ENCODE data around the gene E2F7. TPM values are rescaled to one million over a fixed set of nuclear protein-coding genes. Genes with fewer than 3 reads are reported as not detected.

E2F7 gene
- total and polyA plus RNA-seq, 2 experiments from 2014 or later = 31.8 to 40.3 TPM

DNA sequence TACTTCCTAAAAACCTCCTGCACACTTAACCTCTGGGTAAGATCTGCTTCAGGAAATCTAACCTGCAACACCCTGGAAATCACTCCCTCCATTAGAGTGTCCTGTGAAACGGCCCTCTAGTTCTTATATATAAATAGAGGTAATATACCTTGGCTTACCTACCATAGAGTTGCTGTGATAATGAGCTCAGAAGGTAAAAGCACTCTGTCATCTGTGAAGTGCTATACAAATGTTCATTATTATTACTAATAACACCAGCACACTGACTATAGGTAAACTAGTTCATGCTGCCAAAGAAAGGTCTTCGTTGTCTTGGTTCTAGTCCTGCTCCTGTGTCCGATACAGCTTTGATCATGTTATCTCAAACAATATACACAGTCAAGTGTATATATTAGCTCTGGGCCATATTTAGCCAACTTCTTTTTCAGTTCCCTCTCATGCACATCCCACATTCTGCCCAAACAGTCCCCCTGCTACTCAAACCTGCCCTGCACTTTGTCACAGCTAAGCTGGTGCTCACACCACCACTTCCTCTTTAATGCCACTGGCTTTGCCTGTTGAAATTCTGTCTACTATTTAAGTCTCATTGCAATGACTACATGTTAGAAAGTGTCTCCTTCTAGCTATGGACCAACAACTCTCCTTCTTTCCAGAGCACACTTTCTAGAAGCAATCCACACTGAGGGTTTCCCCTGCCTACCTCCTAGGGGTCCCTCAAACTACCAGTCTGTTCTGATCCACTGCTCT, 5.1 kb downstream of the E2F7 start (continued):
- TF ChIP-seq, protein P1, sequence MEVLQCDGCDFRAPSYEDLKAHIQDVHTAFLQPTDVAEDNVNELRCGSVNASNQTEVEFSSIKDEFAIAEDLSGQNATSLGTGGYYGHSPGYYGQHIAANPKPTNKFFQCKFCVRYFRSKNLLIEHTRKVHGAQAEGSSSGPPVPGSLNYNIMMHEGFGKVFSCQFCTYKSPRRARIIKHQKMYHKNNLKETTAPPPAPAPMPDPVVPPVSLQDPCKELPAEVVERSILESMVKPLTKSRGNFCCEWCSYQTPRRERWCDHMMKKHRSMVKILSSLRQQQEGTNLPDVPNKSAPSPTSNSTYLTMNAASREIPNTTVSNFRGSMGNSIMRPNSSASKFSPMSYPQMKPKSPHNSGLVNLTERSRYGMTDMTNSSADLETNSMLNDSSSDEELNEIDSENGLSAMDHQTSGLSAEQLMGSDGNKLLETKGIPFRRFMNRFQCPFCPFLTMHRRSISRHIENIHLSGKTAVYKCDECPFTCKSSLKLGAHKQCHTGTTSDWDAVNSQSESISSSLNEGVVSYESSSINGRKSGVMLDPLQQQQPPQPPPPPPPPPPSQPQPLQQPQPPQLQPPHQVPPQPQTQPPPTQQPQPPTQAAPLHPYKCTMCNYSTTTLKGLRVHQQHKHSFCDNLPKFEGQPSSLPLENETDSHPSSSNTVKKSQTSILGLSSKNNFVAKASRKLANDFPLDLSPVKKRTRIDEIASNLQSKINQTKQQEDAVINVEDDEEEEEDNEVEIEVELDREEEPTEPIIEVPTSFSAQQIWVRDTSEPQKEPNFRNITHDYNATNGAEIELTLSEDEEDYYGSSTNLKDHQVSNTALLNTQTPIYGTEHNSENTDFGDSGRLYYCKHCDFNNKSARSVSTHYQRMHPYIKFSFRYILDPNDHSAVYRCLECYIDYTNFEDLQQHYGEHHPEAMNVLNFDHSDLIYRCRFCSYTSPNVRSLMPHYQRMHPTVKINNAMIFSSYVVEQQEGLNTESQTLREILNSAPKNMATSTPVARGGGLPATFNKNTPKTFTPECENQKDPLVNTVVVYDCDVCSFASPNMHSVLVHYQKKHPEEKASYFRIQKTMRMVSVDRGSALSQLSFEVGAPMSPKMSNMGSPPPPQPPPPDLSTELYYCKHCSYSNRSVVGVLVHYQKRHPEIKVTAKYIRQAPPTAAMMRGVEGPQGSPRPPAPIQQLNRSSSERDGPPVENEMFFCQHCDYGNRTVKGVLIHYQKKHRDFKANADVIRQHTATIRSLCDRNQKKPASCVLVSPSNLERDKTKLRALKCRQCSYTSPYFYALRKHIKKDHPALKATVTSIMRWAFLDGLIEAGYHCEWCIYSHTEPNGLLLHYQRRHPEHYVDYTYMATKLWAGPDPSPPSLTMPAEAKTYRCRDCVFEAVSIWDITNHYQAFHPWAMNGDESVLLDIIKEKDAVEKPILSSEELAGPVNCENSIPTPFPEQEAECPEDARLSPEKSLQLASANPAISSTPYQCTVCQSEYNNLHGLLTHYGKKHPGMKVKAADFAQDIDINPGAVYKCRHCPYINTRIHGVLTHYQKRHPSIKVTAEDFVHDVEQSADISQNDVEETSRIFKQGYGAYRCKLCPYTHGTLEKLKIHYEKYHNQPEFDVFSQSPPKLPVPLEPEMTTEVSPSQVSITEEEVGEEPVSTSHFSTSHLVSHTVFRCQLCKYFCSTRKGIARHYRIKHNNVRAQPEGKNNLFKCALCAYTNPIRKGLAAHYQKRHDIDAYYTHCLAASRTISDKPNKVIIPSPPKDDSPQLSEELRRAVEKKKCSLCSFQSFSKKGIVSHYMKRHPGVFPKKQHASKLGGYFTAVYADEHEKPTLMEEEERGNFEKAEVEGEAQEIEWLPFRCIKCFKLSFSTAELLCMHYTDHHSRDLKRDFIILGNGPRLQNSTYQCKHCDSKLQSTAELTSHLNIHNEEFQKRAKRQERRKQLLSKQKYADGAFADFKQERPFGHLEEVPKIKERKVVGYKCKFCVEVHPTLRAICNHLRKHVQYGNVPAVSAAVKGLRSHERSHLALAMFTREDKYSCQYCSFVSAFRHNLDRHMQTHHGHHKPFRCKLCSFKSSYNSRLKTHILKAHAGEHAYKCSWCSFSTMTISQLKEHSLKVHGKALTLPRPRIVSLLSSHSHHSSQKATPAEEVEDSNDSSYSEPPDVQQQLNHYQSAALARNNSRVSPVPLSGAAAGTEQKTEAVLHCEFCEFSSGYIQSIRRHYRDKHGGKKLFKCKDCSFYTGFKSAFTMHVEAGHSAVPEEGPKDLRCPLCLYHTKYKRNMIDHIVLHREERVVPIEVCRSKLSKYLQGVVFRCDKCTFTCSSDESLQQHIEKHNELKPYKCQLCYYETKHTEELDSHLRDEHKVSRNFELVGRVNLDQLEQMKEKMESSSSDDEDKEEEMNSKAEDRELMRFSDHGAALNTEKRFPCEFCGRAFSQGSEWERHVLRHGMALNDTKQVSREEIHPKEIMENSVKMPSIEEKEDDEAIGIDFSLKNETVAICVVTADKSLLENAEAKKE (CRISPR knock-in tag; IDR thresholded peaks at IDR 0.05) = no peak
- TF ChIP-seq POLR2AphosphoS5 (IDR thresholded peaks at IDR 0.05; ENCODE audit: low read depth) (no peak), CREB1 (CRISPR knock-in tag; IDR thresholded peaks at IDR 0.05; ENCODE audit: low read depth) (no peak)

DNA sequence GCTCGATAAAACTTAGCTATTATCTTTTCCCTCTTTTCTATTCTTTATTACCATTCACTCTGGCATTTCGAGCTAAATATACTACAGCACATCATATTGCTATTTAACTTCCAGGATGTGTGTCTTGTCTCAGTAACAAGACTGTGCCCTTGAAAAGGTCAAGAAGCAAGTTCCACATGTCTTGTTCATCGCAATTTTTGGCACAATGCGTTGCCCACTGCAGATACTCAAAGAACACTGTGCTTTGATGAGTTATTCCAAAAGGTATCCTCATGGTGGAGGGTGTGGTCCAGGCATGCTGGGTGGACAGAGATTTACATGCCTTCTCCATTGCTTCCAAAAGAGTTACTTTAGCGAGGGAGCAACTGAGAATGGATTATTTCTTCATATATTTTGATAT, 6.6 kb downstream of the E2F7 start:
- no peak for TF ChIP-seq ZNF114 (CRISPR knock-in tag; IDR thresholded peaks at IDR 0.05)
- TF ChIP-seq, protein P2, sequence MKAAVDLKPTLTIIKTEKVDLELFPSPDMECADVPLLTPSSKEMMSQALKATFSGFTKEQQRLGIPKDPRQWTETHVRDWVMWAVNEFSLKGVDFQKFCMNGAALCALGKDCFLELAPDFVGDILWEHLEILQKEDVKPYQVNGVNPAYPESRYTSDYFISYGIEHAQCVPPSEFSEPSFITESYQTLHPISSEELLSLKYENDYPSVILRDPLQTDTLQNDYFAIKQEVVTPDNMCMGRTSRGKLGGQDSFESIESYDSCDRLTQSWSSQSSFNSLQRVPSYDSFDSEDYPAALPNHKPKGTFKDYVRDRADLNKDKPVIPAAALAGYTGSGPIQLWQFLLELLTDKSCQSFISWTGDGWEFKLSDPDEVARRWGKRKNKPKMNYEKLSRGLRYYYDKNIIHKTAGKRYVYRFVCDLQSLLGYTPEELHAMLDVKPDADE (IDR thresholded peaks at IDR 0.05) = no peak
- TF ChIP-seq EZH2phosphoT487 (IDR thresholded peaks at IDR 0.05; ENCODE audit: unreplicated experiment) = no peak
- TF ChIP-seq EZH2 (IDR thresholded peaks at IDR 0.05; ENCODE audit: low read depth, unreplicated experiment) = no peak
- TF ChIP-seq, protein P3, sequence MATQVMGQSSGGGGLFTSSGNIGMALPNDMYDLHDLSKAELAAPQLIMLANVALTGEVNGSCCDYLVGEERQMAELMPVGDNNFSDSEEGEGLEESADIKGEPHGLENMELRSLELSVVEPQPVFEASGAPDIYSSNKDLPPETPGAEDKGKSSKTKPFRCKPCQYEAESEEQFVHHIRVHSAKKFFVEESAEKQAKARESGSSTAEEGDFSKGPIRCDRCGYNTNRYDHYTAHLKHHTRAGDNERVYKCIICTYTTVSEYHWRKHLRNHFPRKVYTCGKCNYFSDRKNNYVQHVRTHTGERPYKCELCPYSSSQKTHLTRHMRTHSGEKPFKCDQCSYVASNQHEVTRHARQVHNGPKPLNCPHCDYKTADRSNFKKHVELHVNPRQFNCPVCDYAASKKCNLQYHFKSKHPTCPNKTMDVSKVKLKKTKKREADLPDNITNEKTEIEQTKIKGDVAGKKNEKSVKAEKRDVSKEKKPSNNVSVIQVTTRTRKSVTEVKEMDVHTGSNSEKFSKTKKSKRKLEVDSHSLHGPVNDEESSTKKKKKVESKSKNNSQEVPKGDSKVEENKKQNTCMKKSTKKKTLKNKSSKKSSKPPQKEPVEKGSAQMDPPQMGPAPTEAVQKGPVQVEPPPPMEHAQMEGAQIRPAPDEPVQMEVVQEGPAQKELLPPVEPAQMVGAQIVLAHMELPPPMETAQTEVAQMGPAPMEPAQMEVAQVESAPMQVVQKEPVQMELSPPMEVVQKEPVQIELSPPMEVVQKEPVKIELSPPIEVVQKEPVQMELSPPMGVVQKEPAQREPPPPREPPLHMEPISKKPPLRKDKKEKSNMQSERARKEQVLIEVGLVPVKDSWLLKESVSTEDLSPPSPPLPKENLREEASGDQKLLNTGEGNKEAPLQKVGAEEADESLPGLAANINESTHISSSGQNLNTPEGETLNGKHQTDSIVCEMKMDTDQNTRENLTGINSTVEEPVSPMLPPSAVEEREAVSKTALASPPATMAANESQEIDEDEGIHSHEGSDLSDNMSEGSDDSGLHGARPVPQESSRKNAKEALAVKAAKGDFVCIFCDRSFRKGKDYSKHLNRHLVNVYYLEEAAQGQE (IDR thresholded peaks at IDR 0.05; ENCODE audit: unreplicated experiment) = no peak
- no peak for ATAC-seq
- no peak overlapping the region for H3K4me3 ChIP-seq

More for the DNA sequence above, 6.6 kb downstream of the E2F7 start:
- no peaks in the 10 kb centered on the region for H3K9me2 ChIP-seq (ENCODE audit: insufficient read depth)
- H3K4me2 ChIP-seq = no peak overlapping the region
- peaks cover 9% of the 10 kb centered on the region; the same call in 1 of the 2 replicates for H3K36me3 ChIP-seq (ENCODE audit: insufficient read depth)
- H3K27ac ChIP-seq (ENCODE audit: low read depth) = no peak overlapping the region
- Mint-ChIP-seq H3K27me3 (ENCODE audit: insufficient read depth, low read depth, poor library complexity) (no peaks in the 10 kb centered on the region), H3K36me3 (ENCODE audit: low read depth) (peaks cover 76% of the 10 kb centered on the region), H3K9me3 (no peaks in the 10 kb centered on the region), H3K27ac (no peak overlapping the region), H3K4me3 (no peak overlapping the region), H3K4me1 (peaks cover 14% of the 10 kb centered on the region; the same call in 2 of the 3 replicates)
- no peaks in the 10 kb centered on the region; the same call in 1 of the 2 replicates for H3K4me1 ChIP-seq (ENCODE audit: insufficient read depth)
- H3F3A ChIP-seq (replicated peaks; ENCODE audit: low read depth) = no peaks in the 10 kb centered on the region
- no peak for DNase-seq (ENCODE audit: low spot score)
- no peaks in the 10 kb centered on the region for H3K27me3 ChIP-seq (ENCODE audit: insufficient read depth)
- no peak overlapping the region for H2AFZ ChIP-seq
- H4K20me1 ChIP-seq (replicated peaks; ENCODE audit: insufficient read depth) = peaks cover 6% of the 10 kb centered on the region
- peaks cover 45% of the 10 kb centered on the region for H3K79me2 ChIP-seq (replicated peaks; ENCODE audit: insufficient read depth)

All from GM23338 (cell line).